PC-3 (cell line): Measurements from ENCODE around the gene TFAM. TPM values are rescaled to one million over a fixed set of nuclear protein-coding genes. Genes with fewer than 3 reads are reported as not detected.

Source experiments
- ATAC-seq: fragments of 200-7000 bp; cut with Tn5 transposase; 2 replicates; pipeline ENCODE4 v1.9.1; 2020; ENCODE audit warnings: mild to moderate bottlenecking, moderate library complexity
- BruUV-seq: library from RNA; stranded (reverse); fragments of 400-500 nt; replicated peaks from 2 replicates; lab custom pipeline; 2021; lab: Mats Ljungman, UMichigan
- CTCF ChIA-PET: fragments of 300-600 bp; sonication (Branson Sonifier 250); formaldehyde crosslinking; loops from one replicate; lab custom pipeline; 2022; ENCODE audit warnings: antibody characterized with exemption; lab: Charles Lee
- POLR2A ChIA-PET: fragments of 300-600 bp; sonication (Branson Sonifier 250); formaldehyde crosslinking; loops from one replicate; lab custom pipeline; 2022; ENCODE audit warnings: antibody characterized with exemption; ENCODE audit not compliant: unreplicated experiment; lab: Charles Lee
- DNase-seq: peaks from one replicate; pipeline ENCODE4 v3.0.0-alpha.2; 2015
- H2AFZ ChIP-seq: fragments of 300-600 bp; sonication (generic); 2 replicates; pipeline ENCODE4 v1.6.0; 2016; ENCODE audit warnings: antibody characterized with exemption, low read length
- H3F3A ChIP-seq: fragments of 300-600 bp; sonication (generic); one replicate; pipeline ENCODE4 v1.6.0; 2017; ENCODE audit warnings: antibody characterized with exemption, low read length, control low read depth, mild to moderate bottlenecking; ENCODE audit not compliant: unreplicated experiment
- H3K27ac ChIP-seq: fragments of 300-600 bp; sonication (generic); 2 replicates; pipeline ENCODE4 v1.5.1; 2016; ENCODE audit warnings: mild to moderate bottlenecking, low read length
- H3K27me3 ChIP-seq: fragments of 300-600 bp; sonication (generic); 2 replicates; pipeline ENCODE4 v1.6.1; 2016; ENCODE audit warnings: low read length, mixed read lengths
- H3K36me3 ChIP-seq: fragments of 300-600 bp; sonication (generic); 2 replicates; pipeline ENCODE4 v1.6.1; 2016; ENCODE audit warnings: low read depth, mixed run types, low read length, mixed read lengths
- H3K4me1 ChIP-seq: fragments of 300-600 bp; sonication (generic); 2 replicates; pipeline ENCODE4 v1.5.1; 2016; ENCODE audit warnings: low read length; ENCODE audit not compliant: insufficient read depth
- H3K4me2 ChIP-seq: fragments of 300-600 bp; sonication (generic); 2 replicates; pipeline ENCODE4 v1.6.0; 2016; ENCODE audit warnings: low read length
- H3K4me3 ChIP-seq: fragments of 300-600 bp; sonication (generic); 2 replicates; pipeline ENCODE4 v1.5.1; 2016; ENCODE audit warnings: mild to moderate bottlenecking, low read length, mixed read lengths
- H3K79me2 ChIP-seq: fragments of 300-600 bp; sonication (generic); 2 replicates; pipeline ENCODE4 v1.6.1; 2017; ENCODE audit warnings: low read length, mixed read lengths
- H3K9ac ChIP-seq: fragments of 300-600 bp; sonication (generic); 2 replicates; pipeline ENCODE4 v1.6.0; 2016; ENCODE audit warnings: mild to moderate bottlenecking, low read length
- H3K9me2 ChIP-seq: fragments of 300-600 bp; sonication (generic); replicated peaks from 2 replicates; pipeline ENCODE4 v1.6.1; 2016; ENCODE audit warnings: mixed run types, low read length, mixed read lengths
- H3K9me3 ChIP-seq: fragments of 300-600 bp; sonication (generic); 2 replicates; pipeline ENCODE4 v1.6.1; 2016; ENCODE audit warnings: low read length, mixed read lengths
- H4K20me1 ChIP-seq: fragments of 300-600 bp; sonication (generic); 2 replicates; pipeline ENCODE4 v1.6.1; 2016; ENCODE audit warnings: low read length, mixed read lengths
- CTCF ChIP-seq: fragments of 300-600 bp; sonication (generic); conservative IDR thresholded peaks from 2 replicates; pipeline ENCODE4 v1.5.1; 2017; ENCODE audit warnings: antibody characterized with exemption, low read depth, mild to moderate bottlenecking, low read length
- EZH2 ChIP-seq: fragments of 300-600 bp; sonication (generic); IDR thresholded peaks from one replicate; pipeline ENCODE4 v1.6.1; 2017; ENCODE audit warnings: antibody characterized with exemption, mild to moderate bottlenecking, low read length; ENCODE audit not compliant: unreplicated experiment
- EZH2phosphoT487 ChIP-seq: fragments of 300-600 bp; sonication (generic); IDR thresholded peaks from 2 replicates; pipeline ENCODE4 v1.6.1; 2018; ENCODE audit warnings: mild to moderate bottlenecking, antibody characterized with exemption, low read length, borderline replicate concordance
- intact Hi-C: fragments of 100-400 bp; cut with micrococcal nuclease; formaldehyde crosslinking; loops from 2 replicates; pipeline ENCODE4 v1.9.0; 2023
- total RNA-seq: library from RNA; depleted of rRNA; stranded (reverse); fragments of >200 nt; gene quantifications from 2 replicates; pipeline ENCODE4 v1.2.3, GENCODE V29; 2014

Gene TFAM
- total RNA-seq, 1 experiment from 2014 or later, result 121 TPM

GRCh38 chr10:58382489-58382995 lies 2.7 kb upstream of the TFAM start:
- CTCF ChIA-PET, result no interaction called here

GRCh38 chr10:58384095-58384494 lies 1.1 kb upstream of the TFAM start:
- peaks cover 25% of the 10 kb centered on the region for H3K4me1 ChIP-seq
- peak overlapping the region; percentile 92; the same call in 1 of the 2 replicates for H3K9ac ChIP-seq
- H3K36me3 ChIP-seq, result peaks cover 25% of the 10 kb centered on the region
- TF ChIP-seq EZH2 (no peak), CTCF (no peak), EZH2phosphoT487 (no peak)
- ChIA-PET CTCF (no interaction called here), POLR2A (interaction anchor here (0.7 kb wide), 1 partner anchor 243 kb away, joined by 8 read pairs; no protein-coding TSS in a partner anchor)
- H3K27me3 ChIP-seq, result no peaks in the 10 kb centered on the region
- peak overlapping the region; percentile 87 for H3K4me3 ChIP-seq
- H3F3A ChIP-seq, result no peaks in the 10 kb centered on the region
- H2AFZ ChIP-seq, result peak overlapping the region; percentile 99
- peaks cover 25% of the 10 kb centered on the region for H4K20me1 ChIP-seq
- no peaks in the 10 kb centered on the region for H3K9me3 ChIP-seq
- peak overlapping the region; percentile 87 for H3K4me2 ChIP-seq
- BruUV-seq, result no TSS peak
- peaks cover 46% of the 10 kb centered on the region for H3K79me2 ChIP-seq
- peak; percentile 20 for ATAC-seq
- DNase-seq, result peak; percentile 62
- intact Hi-C loops, result loop anchor here (2.0 kb wide), 1 partner anchor 31 kb away; no protein-coding TSS in a partner anchor
- H3K27ac ChIP-seq, result no peak overlapping the region
- H3K9me2 ChIP-seq, result no peaks in the 10 kb centered on the region

More at GRCh38 chr10:58382489-58382995, 2.7 kb upstream of the TFAM start:
- no peak for TF ChIP-seq EZH2
- no peak for TF ChIP-seq CTCF
- no peak for TF ChIP-seq EZH2phosphoT487
- Histone ChIP-seq H3K27ac (no peak overlapping the region), H3F3A (no peaks in the 10 kb centered on the region), H3K9ac (no peak overlapping the region), H3K27me3 (no peaks in the 10 kb centered on the region), H3K9me2 (no peaks in the 10 kb centered on the region), H3K9me3 (no peaks in the 10 kb centered on the region), H4K20me1 (peaks cover 17% of the 10 kb centered on the region), H3K36me3 (peaks cover 9% of the 10 kb centered on the region; the same call in 1 of the 2 replicates), H3K4me2 (no peak overlapping the region), H3K79me2 (peaks cover 32% of the 10 kb centered on the region), H2AFZ (no peak overlapping the region), H3K4me1 (peaks cover 25% of the 10 kb centered on the region), H3K4me3 (no peak overlapping the region)
- no TSS peak for BruUV-seq
- intact Hi-C loops, result no loop called here
- DNase-seq, result no peak
- ATAC-seq, result no peak
- POLR2A ChIA-PET, result no interaction called here

- no peak for TF ChIP-seq EZH2
- TF ChIP-seq EZH2phosphoT487, result no peak
- no peak for TF ChIP-seq CTCF
- no peaks in the 10 kb centered on the region for H3K27me3 ChIP-seq
- TSS peak; percentile 91 for BruUV-seq
- peak overlapping the region; percentile 87 for H3K4me3 ChIP-seq
- peak overlapping the region; percentile 87 for H3K4me2 ChIP-seq
- no peaks in the 10 kb centered on the region for H3K9me2 ChIP-seq
- H2AFZ ChIP-seq, result peak overlapping the region; percentile 99
- ATAC-seq (peak; percentile 2), DNase-seq (no peak)
- peak overlapping the region; percentile 26 for H3K27ac ChIP-seq
- POLR2A ChIA-PET, result interaction anchor here (0.6 to 0.7 kb wide), 5 partner anchors 49 to 782 kb away, joined by 3 to 9 read pairs (median 4); no protein-coding TSS in a partner anchor
- H3K36me3 ChIP-seq, result peaks cover 29% of the 10 kb centered on the region
- peaks cover 25% of the 10 kb centered on the region for H3K4me1 ChIP-seq
- H3F3A ChIP-seq, result no peaks in the 10 kb centered on the region
- CTCF ChIA-PET, result interaction anchor here (0.6 to 1.6 kb wide), 4 partner anchors 8 to 84 kb away, joined by 4 to 5 read pairs (median 4); no protein-coding TSS in a partner anchor
- intact Hi-C loops, result loop anchor here (2.0 kb wide), 1 partner anchor 32 kb away; no protein-coding TSS in a partner anchor
- no peaks in the 10 kb centered on the region for H3K9me3 ChIP-seq
- peak overlapping the region; percentile 92 for H3K9ac ChIP-seq
- H4K20me1 ChIP-seq, result peaks cover 30% of the 10 kb centered on the region
- H3K79me2 ChIP-seq, result peaks cover 51% of the 10 kb centered on the region
Measured at GRCh38 chr10:58384544-58384998, 639 bp upstream of the TFAM start.
